DMS153 treated with DMSO at 0.1 percent for 48 hours (cell line): ENCODE data around the gene EIF3A.
"Not testable (repeated sequence)": the region's sequence is repeated elsewhere in the genome, so short reads cannot be mapped to it uniquely, and the experiment has no call there.

Experiments used
- DNase-seq: peaks from one replicate; lab custom pipeline; 2025; ENCODE audit not compliant: unreplicated experiment; lab: John Stamatoyannopoulos, UW

EIF3A gene

GRCh38 chr10:119080521-119081259 lies at the start of gene EIF3A:
EIF3A (minus strand) TSS chr10:119080817; CDS start chr10:119080676, 141 bp downstream.
- peak; percentile 79 for DNase-seq

- DNase-seq = no peak
These were observed 49.1 kb upstream of the EIF3A start for GRCh38 chr10:119129721-119130120.

GRCh38 chr10:119125942-119126341 lies 45.3 kb upstream of the EIF3A start:
- no peak for DNase-seq

- DNase-seq = no peak
These were observed 40.3 kb upstream of the EIF3A start for GRCh38 chr10:119120875-119121274.

GRCh38 chr10:119120413-119120867 lies 39.8 kb upstream of the EIF3A start:
- no peak for DNase-seq

GRCh38 chr10:119119400-119119799 lies 38.8 kb upstream of the EIF3A start:
- no peak for DNase-seq

GRCh38 chr10:119118231-119118630 lies 37.6 kb upstream of the EIF3A start:
- DNase-seq = no peak

GRCh38 chr10:119116326-119116951 lies 35.8 kb upstream of the EIF3A start:
- DNase-seq = no peak

GRCh38 chr10:119115926-119116325 lies 35.3 kb upstream of the EIF3A start:
- DNase-seq = no peak

- DNase-seq = no peak
These were observed 33.4 kb upstream of the EIF3A start for GRCh38 chr10:119113751-119114732.

GRCh38 chr10:119112056-119112455 lies 31.4 kb upstream of the EIF3A start:
- no peak for DNase-seq

- not testable (repeated sequence) for DNase-seq
These were observed 27.2 kb upstream of the EIF3A start for GRCh38 chr10:119107771-119108170.

GRCh38 chr10:119107106-119107505 lies 26.5 kb upstream of the EIF3A start:
- DNase-seq = not testable (repeated sequence)

- DNase-seq = not testable (repeated sequence)
These were observed 25.3 kb upstream of the EIF3A start for GRCh38 chr10:119105899-119106298.

- no peak for DNase-seq
These were observed 24.5 kb upstream of the EIF3A start for GRCh38 chr10:119105155-119105554.

- no peak for DNase-seq
These were observed 24.0 kb upstream of the EIF3A start for GRCh38 chr10:119104654-119105015.

- peak; percentile 54 for DNase-seq
These were observed 23.5 kb upstream of the EIF3A start, which contains the start of gene DENND10 for GRCh38 chr10:119103903-119104653. DENND10 (plus strand) TSS chr10:119104113; CDS start chr10:119104143, 30 bp downstream.

- no peak for DNase-seq
These were observed 22.8 kb upstream of the EIF3A start for GRCh38 chr10:119103241-119103902.

- DNase-seq = no peak
These were observed 20.9 kb upstream of the EIF3A start for GRCh38 chr10:119101366-119102098.
